CD4-positive, alpha-beta T cell treated with Interleukin-21 for 1 hour (primary cell): ENCODE measurements around the gene THSD8.
A peak's percentile ranks its signal among the peaks of the same experiment; 100 is the strongest.
"Not testable (repeated sequence)": the region's sequence is repeated elsewhere in the genome, so short reads cannot be mapped to it uniquely, and the experiment has no call there.

ENCODE experiments used
- DNase-seq: peaks from one replicate; pipeline ENCODE4 v3.0.0-alpha.2; 2020

THSD8 gene

DNA sequence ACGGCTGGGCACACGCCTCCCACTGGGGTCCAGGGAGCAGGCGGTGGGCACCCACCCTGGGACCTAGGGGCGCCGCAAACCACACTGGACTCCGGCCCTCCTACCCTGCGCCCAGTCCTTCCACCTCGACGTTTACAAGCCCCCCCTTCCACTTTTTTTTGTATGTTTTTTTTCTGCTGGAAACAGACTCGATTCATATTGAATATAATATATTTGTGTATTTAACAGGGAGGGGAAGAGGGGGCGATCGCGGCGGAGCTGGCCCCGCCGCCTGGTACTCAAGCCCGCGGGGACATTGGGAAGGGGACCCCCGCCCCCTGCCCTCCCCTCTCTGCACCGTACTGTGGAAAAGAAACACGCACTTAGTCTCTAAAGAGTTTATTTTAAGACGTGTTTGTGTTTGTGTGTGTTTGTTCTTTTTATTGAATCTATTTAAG is 9.0 kb upstream of the THSD8 start:
- no peak for DNase-seq

GRCh38 chr19:12793290-12794195 is 8.3 kb upstream of the THSD8 start:
- DNase-seq, result peak; percentile 97

DNA sequence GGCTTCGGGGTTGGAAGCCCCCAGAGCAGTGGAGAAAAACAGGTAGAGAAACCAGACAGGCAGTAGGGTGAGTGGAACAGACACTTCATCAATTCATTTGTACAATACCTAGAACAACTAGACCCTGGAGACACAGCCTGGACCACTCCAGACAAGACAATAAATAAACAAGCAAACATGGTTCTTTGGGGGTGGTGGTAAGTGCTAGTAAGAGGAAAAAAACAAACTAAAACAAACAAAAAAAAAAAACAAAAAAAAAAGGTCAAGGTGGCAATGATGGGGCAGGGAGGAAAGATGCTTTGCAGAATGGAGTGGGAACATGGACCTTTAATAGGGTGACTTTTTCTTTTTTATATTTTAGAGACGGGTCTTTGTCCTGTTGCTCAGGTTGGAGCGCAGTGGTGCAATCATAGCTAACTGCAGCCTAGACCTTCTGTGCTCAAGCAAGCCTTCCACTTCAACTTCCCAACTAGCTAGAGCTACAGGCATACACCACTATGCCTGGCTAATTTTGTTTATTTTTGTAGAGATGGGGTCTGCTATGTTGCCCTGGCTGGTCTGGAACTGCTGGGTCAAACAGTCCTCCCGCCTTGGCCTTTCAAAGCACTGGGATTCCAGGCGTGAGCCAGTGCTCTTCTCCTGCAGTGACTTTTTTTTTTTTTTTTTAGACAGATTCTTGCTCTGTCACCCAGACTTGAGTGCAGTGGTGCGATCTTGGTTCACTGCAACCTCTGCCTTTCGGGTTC is 7.5 kb upstream of the THSD8 start:
- peak; percentile 65 for DNase-seq

GRCh38 chr19:12794971-12795381 is 6.9 kb upstream of the THSD8 start:
- DNase-seq, result peak; percentile 53

DNA sequence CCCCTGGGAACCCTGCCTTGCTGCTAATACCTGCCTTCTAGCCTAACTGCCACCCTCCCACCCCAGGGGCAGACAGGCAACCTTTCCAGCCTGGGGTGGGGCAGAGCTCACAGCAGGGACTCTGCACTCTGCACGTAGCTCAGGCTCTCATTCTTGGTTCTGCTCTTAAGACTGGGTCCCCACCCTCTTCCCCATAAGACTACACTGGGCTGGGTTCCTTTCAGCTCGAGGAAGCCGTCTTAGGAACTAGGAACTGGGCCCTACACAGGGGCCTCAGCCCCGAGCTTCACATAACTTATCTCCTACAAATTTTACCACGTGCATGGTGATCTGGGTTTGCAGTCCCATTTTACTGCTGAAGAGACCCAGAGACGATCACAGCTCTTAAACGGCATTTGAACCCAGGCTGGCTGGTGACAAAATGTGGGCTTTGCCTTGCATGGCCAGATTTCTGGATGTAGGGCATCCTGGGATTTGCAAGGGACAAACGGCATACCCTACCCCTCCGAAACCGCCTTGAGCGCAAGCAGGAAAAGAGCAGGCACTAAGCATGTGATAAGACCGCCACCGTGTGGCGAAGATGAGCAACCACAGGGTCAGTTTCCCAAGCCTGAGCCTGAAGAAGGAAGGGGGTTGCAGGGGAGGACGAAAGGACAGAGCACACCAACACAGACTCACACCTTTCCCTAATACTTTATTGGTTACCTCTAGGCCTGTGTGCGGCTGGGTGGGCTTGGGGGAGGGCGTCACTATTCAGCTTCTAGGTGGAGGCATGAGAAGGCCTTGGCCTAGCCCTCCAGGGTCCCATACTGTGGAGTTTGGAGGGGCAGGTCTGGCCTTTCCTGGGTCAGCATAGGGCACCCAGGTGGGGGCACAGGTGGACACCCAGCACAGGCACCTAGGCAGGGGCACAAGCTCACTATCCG is 5.5 kb upstream of the THSD8 start:
- DNase-seq, result peak; percentile 84

- no peak for DNase-seq
These were observed 4.7 kb upstream of the THSD8 start for GRCh38 chr19:12797141-12797587.

DNA sequence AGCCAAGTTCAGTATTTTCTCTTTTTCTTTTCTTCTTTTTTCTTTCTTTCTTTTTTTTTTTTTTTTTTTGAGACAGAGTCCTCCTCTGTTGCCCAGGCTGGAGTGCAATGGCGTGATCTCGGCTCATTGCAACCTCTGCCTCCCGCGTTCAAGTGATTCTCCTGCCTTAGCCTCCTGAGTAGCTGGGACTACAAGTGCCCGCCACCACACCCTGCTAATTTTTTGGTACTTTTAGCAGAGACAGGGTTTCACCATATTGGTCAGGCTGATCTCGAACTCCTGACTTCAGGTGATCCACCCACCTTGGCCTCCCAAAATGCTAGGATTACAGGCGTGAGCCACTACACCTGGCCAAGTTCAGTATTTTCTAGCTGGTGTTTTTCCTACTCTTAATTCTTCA is 4.3 kb upstream of the THSD8 start:
- DNase-seq, result not testable (repeated sequence)

DNA sequence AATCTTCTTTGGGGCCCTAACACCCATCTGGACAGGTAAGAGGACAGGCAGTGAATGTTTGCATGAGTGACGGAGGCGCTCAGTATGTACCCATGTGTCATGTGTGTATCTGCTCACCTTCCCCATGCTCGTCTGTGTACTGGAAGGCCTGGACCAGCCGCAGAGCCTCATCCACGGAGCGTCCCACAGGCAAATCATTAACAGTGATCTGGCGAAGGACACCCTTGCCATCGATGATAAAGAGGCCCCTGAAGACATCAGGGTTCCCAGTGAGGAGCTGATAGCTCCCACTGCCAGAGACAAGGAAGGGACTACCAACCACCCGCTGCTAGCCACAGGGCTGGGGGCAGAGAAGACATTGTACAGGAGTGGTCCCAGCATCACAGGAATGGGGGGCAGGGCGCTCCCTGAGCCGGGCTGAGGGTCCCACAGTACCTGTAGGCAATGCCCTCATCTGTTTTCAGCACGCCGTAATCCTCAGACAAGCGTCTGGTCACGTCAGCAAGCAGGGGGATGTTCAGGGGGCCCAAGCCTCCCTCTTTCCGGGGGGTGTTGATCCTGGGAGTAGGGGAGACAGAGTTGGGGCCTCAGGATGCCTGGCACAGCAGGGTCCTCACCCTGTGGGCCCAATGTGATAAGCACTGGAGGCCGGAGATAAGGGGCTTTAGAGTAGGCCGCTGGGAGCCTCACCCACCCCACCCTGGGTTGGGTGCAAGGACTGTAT is 2.0 kb upstream of the THSD8 start:
- DNase-seq, result no peak

GRCh38 chr19:12800466-12800770 is 1.5 kb upstream of the THSD8 start:
- no peak for DNase-seq

DNA sequence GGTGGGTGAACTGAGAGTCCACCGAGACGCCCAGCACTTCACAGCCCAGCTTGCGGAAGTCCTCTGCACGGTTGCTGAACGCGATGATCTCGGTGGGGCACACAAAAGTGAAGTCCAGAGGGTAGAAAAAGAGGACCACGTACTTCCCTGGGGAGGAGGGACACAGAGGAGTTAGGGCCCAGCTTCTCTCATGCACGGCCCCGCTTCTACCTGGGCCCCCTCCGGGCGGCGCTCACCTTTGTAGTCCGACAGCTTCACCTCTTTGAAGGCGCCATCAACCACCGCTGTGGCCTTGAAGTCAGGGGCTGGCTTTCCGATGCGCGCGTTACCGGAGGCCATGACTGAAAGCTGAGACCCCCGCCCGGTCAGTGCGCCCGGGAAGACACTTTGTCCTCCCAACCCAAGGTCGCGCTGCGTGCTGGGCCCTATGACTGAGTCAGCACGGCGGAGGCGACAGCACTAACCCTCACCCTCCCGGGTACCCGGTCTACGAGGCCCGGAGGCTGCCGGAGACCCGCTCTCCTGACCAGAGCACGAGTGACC is 875 bp upstream of the THSD8 start:
- DNase-seq, result no peak

DNA sequence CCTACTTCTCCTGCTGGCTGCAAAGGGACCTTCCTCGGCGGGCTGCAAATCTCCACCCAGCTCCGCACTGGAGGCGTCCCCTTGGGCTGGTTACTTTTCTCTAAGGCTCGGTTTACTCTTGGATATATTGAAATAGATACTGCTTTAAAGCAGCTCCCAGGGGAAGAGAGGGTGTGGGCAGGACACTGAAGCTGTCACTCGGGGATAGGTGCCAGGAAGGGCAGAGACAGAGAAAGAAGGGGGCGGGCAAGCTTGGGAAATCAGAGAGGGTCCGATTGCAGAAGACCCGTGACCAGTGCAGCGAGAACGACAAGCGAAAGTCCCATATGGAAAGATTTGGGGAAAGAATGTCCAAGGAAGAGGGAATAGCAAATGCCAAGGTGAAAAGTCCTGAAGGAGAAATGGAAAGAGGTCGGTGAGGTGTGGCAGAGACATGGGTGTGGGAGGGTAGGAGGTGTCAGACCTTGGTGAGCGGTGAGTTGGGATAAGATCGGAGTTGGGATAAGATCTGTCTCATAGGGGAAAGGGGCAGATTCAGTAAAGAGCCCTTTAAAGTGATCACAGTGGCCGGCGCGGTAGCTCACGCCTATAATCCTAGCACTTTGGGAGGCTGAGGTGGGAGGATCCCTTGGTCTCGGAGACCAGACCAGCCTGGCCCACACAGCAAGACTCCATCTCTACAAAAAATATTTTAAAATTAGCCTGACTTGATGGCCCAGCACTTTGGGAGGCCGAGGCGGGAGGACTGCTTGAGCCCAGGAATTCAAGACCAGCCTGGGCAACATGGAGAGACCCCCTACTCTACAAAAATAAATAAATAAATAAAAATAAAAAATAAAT is 618 bp downstream of the THSD8 start:
- DNase-seq, result no peak

DNA sequence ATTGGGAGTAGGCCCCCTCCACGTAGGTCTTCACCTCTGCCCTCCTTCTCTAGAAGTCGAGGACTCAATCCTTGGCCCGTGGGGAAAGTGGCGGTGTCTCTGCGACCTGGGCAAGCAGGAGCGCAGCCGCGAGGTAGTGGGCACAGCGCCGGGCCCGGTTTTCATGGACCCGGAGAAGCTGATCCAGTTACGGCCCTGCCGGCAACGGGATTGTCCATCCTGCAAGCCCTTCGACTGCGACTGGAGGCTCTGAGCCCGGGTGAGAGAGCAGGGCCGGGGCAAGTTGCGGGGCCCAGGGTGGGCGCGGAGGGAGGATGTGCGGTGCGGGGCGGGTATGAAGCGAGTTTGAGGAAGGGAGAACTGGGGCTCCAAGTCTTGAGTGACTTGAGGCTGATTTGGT is 2.2 kb downstream of the THSD8 start:
- DNase-seq, result no peak

GRCh38 chr19:12806242-12807081 is 4.6 kb downstream of the THSD8 start, which contains the start of gene RNASEH2A:
Gene RNASEH2A, plus strand, starts transcription at chr19:12806584. Its CDS starts 90 bp downstream, at chr19:12806674.
- peak; percentile 88 for DNase-seq

DNA sequence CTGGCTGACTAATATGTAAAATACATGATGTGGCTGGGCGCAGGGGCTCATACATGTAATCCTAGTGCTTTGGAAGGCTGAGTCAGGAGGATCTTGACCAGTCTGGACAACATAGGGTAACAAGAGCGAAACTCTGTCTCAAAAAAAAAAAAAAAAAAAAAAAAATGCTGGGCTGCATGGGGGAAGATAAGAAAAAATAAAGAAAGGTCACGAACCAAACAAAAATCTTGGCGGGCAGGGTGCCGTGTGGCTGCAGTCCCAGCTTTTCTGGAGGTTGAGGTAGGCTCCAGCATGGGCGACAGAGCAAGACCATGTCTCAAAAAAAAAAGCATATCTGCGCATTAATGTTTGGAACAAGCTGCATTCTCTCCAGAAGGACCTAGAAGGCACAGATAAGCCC is 13.2 kb downstream of the THSD8 start:
- DNase-seq, result no peak

DNA sequence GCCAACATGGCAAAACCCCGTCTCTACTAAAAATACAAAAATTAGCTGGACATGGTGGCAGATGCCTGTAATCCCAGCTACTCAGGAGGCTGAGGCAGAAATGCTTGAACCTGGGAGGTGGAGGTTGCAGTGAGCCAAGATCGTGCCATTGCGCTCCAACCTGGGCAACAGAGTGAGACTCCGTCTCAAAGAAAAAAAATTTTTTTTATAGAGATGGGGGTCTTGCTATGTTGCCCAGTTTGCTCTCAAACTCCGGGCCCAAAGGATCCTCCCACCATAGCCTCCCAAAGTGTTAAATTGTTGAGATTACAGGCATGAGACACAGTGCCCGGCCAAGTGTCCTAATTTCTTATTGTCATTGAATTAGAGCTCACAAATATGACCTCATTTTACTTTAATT is 15.3 kb downstream of the THSD8 start:
- not testable (repeated sequence) for DNase-seq

DNA sequence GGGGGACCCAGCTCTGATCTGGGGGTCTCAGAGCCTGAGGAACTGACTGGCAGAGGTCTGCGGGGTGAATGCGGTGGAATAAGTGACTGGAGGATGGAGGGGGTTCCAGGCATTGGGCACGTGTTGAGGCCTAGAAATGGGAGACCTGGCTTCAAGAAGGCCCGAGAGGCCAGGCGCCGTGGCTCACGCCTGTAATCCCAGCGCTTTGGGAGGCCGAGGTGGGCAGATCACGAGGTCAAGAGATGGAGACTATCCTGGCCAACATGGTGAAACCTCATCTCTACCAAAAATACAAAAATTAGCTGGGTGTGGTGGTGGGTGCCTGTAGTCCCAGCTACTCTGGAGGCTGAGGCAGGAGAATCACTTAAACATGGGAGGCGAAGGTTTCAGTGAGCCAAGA is 15.9 kb downstream of the THSD8 start:
- DNase-seq, result not testable (repeated sequence)

DNA sequence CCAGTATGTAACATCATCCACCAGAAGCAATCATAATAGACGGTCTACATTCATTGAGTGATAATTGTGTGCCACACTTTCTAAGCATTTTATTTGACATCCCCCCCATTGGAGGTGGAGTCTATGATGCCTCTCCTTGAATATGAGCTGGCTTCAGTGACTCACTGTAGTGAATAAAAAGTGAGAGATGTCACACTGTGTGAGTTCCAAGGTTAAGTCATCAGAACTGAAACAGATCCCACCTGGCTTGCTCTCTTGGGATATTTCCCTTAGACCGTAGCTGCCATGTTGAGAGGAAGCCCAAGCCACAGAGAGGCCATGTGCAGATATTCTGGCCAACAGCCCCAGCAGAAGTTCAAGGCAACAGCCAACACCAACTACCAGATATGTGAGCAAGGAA is 19.9 kb downstream of the THSD8 start:
- DNase-seq, result no peak

DNA sequence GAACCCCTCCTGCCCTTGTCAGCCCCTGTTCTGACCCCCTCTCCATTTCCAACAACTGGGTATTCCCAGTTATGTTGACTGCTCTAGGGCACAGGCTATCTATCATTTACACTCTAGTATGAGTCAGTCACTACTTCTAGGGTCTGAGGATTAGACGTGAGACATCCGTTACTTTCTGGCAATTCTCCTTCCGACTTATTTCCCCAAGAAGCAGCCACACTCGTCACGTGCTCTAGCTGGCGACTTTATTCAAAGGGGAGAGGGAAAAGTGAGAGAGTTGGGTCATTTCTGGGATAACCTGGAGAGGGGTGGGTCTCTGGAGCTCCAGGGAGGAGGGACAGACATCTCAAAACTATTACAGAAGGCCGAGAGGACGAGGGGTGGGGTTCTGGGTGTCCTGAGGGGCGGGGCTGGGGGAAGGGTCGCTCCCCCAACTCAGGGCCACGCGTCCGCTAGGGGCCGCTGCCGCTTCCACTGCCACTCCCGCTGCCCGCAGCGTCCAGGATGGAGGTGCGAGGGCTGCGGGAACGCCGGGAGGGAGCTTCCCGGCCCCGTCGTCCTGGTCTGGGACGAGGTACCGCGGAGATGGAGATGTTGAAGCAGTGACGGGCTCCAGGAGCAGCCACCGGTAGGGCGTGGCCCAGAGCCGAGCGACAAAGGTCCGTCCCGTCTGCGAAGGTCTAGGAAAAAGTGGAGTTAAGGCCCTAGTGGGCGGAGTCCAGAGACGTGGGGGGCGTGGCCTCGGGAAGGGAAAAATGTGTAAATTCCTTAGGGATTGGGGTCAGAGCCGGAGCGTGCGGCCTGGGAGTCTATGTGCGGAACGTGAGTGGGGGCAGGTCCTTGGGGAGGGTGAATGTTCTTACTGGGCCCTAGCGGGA is 23.6 kb downstream of the THSD8 start:
- no peak for DNase-seq

DNA sequence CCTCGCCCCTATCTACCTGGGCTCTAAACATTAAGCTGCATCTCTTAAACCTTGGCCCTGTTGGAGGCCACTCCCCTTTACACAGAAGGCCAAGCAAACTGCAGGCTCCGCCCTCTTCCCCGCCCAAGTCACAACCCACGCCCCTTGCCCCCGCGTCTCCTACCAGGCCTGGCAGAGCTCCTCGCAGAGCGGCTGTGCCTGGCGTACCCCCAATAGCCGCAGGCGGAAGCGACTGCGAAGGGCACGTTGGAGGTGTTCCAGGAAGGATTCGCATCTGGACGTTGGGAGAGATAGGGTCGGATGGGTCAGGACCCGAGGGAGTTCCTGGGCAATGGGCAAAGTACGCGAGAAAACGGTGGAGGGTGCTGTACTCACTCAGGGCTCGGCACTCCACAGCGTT is 26.6 kb downstream of the THSD8 start:
- no peak for DNase-seq
